Panc1 (cell line): ENCODE results near the gene PPP1R9A.

Experiments
- TCF7L2 ChIP-seq: IDR thresholded peaks from 2 replicates; pipeline ENCODE4 v1.6.1; 2011; ENCODE audit warnings: mild to moderate bottlenecking, low read depth, low read length, inconsistent platforms
- TF ChIP-seq, protein P1 (sequence below): fragments of 450-650 bp; IDR thresholded peaks from 2 replicates; pipeline ENCODE4 v1.5.1; 2017; ENCODE audit warnings: mild to moderate bottlenecking
- TF ChIP-seq, protein P2 (sequence below), 2 experiments: IDR thresholded peaks; 2 replicates each; pipeline ENCODE4 v1.6.1; 2011 to 2012; ENCODE audit warnings: low read depth in 2 of 2, control low read depth in 1 of 2, low read length in 1 of 2, mild to moderate bottlenecking in 1 of 2, moderate library complexity in 1 of 2; ENCODE audit not compliant: insufficient read depth in 1 of 2

DNA sequence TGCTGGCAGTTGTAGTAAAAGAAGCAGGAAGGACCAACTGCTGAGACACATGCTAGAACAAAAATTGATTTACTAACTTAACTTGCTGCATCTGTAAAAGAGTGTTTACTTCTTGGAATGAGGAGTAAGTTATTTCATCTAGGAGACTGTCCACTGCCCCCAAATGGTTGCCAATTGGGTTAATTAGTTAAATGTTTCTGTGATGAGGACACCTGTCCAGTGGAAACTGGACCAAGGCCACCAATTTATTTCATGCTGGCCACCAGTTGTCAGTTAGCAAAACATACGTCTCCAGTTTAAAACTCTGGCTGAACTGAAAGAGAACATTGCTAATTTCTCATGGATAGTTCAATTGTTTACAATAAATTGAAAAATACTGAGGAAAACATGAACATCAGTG is 191.7 kb downstream of the PPP1R9A start:
- TF ChIP-seq, protein P1, sequence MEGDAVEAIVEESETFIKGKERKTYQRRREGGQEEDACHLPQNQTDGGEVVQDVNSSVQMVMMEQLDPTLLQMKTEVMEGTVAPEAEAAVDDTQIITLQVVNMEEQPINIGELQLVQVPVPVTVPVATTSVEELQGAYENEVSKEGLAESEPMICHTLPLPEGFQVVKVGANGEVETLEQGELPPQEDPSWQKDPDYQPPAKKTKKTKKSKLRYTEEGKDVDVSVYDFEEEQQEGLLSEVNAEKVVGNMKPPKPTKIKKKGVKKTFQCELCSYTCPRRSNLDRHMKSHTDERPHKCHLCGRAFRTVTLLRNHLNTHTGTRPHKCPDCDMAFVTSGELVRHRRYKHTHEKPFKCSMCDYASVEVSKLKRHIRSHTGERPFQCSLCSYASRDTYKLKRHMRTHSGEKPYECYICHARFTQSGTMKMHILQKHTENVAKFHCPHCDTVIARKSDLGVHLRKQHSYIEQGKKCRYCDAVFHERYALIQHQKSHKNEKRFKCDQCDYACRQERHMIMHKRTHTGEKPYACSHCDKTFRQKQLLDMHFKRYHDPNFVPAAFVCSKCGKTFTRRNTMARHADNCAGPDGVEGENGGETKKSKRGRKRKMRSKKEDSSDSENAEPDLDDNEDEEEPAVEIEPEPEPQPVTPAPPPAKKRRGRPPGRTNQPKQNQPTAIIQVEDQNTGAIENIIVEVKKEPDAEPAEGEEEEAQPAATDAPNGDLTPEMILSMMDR, result no peak
- TF ChIP-seq, protein P2, sequence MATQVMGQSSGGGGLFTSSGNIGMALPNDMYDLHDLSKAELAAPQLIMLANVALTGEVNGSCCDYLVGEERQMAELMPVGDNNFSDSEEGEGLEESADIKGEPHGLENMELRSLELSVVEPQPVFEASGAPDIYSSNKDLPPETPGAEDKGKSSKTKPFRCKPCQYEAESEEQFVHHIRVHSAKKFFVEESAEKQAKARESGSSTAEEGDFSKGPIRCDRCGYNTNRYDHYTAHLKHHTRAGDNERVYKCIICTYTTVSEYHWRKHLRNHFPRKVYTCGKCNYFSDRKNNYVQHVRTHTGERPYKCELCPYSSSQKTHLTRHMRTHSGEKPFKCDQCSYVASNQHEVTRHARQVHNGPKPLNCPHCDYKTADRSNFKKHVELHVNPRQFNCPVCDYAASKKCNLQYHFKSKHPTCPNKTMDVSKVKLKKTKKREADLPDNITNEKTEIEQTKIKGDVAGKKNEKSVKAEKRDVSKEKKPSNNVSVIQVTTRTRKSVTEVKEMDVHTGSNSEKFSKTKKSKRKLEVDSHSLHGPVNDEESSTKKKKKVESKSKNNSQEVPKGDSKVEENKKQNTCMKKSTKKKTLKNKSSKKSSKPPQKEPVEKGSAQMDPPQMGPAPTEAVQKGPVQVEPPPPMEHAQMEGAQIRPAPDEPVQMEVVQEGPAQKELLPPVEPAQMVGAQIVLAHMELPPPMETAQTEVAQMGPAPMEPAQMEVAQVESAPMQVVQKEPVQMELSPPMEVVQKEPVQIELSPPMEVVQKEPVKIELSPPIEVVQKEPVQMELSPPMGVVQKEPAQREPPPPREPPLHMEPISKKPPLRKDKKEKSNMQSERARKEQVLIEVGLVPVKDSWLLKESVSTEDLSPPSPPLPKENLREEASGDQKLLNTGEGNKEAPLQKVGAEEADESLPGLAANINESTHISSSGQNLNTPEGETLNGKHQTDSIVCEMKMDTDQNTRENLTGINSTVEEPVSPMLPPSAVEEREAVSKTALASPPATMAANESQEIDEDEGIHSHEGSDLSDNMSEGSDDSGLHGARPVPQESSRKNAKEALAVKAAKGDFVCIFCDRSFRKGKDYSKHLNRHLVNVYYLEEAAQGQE (IDR thresholded peaks at IDR 0.05; ENCODE audit: insufficient read depth in 1 of 2, low read depth in 2 of 2, low read length in 1 of 2), result no peak
- no peak for TF ChIP-seq TCF7L2
